IPS DF 4.7 (cell line): ENCODE results near the gene A4GALT.

Experiments used
- DNase-seq: peaks from one replicate; pipeline ENCODE4 v3.0.0-alpha.2; 2013; ENCODE audit warnings: low spot score; ENCODE audit errors: extremely low read depth

The A4GALT gene

DNA sequence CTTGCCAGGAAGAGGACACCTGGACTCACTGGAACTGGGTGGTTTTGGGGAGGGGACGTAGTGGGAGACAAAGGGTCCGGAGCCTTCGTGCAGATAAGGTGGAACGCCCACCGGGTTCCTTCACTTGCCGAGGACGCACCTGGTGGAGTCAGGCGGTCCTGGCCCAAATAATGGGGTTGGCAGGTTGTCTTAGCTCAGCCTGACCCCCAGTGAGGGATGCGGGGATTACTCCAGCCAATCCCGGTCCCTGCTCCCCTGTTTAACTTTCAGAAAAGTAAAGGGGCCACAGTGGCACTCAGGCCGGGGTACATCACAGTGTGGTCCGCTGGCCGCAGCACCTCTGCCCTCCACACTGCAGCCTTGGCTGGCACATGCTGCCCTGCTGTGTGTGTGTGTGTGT is 18.0 kb downstream of the A4GALT start:
- DNase-seq: no peak

DNA sequence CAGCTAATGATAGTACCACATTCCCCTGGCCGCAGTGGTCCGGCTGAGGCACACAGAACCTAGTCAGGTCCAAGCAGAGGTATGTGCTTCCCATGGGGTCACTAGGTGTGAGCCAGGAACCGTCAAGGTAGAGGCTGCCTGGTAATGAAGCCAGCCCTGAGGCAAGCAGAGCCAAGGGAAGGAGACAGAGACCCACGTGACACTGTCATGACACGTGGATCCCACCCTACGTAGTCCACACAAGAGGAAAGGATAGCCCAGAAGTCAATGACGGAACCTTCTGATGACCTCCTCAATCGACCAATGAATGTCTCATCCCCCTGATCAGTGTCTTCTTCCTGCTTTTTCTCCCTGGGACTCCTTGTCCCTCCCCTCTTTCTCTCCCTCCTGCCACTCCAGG is 19.0 kb downstream of the A4GALT start:
- no peak for DNase-seq

DNA sequence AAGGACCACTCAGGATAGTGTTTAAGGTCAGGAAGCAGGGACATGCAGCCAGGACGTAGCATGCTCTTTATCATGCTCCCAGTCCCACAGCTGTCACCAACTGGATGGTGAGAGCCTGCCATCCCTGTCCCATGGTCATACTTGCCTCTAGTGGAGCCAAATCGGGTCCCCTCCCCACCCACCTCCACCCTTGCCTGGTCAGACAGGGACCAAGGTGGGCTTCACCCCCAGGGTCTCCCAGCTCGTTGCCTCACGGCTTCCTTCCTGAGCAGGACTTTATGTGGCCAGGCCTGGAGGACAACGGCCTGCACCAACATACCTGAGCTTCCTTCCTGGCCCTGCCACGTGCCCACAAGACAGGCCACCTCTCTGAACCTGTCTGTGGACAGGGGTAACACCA is 19.8 kb downstream of the A4GALT start:
- no peak for DNase-seq

- DNase-seq: no peak
Measured at GRCh38 chr22:42700355-42700754, 20.3 kb downstream of the A4GALT start.

GRCh38 chr22:42699976-42700352 is 20.7 kb downstream of the A4GALT start:
- DNase-seq: no peak

DNA sequence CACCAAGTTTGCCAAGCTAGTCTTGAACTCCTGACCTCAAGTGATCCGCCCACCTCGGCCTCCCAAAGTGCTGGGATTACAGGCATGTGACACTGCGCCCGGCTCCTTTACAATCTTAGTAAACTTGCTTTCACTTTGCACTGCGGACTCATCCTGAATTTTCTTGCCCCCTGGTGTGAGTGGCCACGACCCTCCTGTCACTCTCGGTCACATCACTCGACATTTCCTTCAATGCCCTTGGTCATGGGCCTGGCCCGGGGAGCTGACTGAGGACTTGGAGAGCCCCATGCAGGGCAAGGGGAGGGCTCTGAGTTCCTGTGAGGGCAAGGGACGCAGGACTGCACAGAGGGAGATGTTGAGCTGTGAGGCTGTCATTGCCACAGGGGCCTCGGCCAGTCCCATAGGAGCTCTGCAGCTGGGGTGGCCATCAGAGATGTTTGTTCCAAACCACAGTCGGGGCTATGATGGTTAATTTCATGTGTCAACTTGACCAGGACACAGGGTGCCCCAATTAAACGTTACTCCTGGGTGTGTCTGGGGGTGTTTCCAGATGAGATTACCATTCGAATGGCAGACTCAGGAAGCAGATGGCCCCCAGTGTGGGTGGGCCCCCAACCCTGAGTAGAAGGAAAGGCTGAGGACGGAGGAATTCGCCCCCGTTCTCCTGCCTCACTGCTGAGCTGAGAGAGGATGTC is 21.2 kb downstream of the A4GALT start:
- DNase-seq: no peak

- DNase-seq: no peak
Measured at GRCh38 chr22:42697542-42698013, 23.1 kb downstream of the A4GALT start.

- no peak for DNase-seq
Measured at GRCh38 chr22:42696331-42696967, 24.2 kb downstream of the A4GALT start.

GRCh38 chr22:42695294-42695693 is 25.4 kb downstream of the A4GALT start:
- DNase-seq: no peak

- DNase-seq: no peak
Measured at GRCh38 chr22:42693763-42694683, 26.6 kb downstream of the A4GALT start.

DNA sequence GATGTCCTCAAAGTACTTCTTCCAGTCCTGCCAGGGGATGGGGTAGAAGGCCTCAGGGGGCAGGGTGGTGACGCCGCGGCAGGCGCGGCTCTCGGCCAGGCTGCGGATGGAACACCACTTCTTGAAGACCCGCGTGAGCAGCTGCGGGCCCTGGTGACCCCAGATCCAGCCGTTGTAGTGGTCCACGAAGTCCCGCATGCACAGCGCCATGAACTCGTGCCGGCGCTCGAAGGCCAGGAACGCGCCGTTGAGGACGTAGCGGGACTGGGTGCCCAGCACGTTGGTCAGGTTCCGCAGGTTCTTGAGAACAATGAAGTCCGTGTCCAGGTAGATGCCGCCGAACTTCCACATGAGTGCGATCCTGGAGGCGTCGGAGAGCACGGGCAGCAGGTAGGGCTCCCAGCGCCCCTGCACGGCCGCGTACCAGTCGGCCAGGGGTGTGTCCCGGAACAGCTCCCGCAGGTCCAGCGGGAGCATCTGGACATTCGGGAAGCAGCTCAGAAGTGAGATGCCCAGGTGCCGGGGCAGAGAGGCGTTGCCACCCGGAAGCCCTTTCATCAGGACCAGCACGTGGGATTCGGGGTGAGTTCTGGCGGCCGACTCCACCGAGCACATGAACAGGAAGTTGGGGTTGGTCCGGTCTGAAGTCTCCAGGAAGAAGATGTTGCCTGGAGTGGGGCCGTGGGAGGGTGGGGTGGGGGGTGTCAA is 27.5 kb downstream of the A4GALT start:
- no peak for DNase-seq

DNA sequence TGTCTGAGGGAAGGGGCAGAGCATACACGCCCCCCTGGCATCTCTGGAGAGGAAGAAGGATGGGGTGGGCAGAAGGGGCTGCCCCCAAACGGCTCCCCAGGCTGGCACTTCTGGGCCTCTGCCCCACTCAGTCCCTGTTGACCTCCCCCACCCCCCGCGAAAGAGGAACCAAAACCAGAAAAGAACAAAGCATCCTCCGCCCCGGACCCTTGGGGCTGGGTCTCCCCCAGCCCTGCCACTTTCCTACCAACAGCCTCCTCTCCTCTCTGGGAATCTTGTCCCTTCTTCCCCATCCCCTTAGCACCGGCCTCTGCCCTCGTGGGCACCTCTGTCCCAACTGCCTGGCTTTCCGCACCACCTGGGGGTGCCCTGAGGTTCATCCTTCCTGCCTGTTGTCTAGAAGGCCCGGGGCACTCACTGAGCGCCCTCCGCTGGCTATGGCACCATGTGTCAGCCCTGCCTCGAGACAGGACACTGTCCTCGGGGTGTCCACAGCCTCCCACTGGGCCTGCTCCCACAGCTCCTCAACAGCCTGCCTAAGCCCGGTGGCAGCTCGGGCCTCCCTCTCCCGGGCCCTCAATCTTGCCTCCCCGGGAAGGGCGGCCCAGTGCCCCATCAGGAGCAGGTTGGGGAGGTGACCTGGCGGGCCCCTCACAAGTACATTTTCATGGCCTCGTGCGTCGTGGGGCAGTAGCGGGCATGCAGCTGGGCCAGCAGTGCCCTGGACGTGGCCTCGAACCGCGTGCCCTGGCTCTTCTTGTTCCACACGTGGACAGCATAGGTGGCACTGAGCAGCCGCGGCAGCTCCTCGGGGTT is 28.2 kb downstream of the A4GALT start:
- DNase-seq: no peak

DNA sequence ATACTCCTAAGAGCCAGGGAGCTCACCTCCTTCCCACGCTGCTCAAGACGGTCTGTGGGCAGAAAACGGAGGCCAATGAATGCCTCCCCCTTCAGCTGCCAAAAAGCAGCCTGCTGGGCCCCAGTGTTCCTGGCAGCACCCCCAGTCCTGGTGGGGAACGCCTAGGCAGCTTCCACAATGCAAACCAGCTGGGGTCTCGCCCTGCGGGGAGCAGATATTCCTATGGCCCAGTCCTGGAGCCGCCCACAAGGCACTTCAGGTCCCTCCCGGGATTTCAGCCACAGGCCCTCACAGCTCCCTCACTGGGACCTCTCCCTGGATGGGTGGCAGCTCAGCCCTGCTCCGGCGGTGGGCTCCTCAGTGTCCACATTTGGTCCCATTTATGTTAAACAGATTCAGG is 29.2 kb downstream of the A4GALT start:
- DNase-seq: no peak

DNA sequence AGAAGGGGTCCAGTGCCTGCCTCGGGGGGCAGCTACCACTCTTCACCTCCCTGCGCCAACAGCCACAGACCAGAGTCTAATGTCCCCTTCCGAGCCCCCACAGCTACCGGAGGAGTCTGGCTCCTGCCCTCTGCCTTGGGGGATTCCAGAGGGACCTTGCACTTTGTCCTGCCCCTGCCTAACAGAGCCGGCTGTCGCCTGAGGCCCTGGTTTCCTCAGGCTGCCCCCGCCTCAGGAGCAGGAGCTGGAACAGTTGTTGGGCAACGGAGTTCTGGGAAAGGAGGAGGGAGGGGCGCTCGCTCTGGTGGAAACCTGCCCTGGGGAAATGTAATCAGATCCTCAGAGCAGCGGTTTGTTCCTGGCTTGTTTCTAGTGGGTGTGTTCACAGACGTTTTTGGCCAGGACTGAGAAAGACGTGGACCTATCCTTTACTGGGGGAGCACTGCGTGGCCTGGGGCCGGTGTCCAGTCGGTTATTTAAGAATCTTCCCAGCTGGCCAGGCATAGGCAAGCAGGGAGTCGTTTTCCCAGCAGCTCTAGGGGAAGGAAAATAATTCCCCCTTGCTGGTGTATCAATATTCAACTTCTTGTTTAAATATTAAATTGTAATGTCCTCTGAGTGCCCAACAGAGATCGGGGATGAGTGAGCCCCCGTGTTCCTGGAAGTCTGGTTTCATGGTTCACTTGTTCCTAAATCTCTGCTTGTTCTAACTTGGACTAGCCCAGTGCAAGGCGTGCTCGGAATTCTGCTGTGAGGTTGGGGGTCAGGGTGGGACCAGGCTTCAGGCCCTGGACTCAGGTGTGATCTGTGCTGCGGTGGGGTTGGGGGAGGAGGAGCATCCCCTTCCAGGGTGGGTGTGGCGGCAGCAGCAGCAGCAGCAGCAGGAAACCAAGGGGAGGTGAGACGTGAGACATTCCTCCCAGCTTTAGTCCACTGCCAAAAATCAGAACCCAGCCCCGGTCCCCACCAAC is 32.1 kb downstream of the A4GALT start:
- no peak for DNase-seq

DNA sequence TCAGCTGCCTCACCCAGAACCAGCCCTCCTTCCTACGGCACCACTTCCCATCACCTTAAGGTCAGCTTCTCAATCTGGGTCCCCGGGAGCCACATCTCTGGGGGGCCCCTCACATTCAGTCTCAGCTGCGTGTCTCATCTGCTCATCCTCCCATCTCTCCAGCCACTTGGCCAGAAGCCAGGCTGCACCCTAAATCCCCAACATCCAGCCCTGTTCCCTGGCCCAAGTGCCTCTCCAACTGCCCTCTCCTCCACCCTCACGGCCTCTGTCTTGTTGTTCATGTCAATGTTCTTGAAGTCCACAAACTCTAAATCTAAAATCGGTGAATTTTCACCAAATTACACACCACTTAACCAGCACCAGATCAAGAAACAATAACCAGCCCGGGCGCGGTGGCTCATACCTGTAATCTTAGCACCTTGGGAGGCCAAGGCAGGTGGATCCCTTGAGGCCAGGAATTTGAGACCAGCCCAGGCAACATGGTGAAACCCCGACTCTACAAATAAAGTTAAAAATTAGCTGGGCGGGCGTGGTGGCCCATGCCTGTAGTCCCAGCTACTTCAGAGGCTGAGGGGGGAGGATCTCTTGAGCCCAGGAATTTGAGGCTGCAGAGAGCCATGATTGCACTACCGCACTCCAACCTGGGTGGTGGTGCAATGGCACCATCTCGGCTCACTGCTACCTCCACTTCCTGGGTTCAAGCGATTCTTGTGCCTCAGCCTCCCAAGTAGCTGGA is 33.7 kb downstream of the A4GALT start:
- DNase-seq: no peak

- DNase-seq: no peak
Measured at GRCh38 chr22:42685941-42686653, 34.6 kb downstream of the A4GALT start.

DNA sequence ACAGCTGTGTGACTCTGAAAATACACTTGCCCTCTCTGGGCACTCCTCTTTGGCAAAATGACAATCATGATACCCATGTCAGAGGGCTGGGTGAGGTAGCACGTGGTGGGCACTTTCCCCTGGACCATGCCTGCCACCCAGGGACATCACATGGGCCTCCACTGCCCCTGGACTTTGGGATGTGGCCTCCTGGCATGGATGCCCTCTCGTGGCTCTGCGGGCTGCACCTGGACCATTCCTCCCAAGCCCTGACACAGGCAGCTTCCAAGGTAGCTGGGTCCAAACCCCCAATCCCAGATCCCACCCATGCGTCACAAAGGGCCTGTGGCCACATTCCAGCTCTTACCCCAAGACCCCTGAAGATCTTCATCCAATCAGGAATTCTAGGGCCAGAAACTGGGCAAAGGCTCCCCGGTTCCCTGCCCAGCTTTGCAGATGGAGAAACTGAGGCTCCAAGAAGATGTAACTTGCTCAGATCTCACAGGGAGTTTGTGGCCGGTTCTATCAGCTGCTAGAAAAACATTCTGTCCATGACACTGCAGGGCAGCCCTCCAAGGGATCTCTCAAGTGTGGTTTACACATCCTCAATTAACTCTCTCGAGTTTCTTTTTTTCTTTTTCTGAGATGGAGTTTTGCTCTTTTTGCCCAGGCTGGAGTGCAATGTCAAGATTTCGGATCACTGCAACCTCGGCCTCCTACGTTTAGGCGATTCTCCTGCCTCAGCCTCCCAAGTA is 36.0 kb downstream of the A4GALT start:
- DNase-seq: no peak
